H1 (cell line): ENCODE data around the gene CAMTA1. TPM values are rescaled to one million over a fixed set of nuclear protein-coding genes. Genes with fewer than 3 reads are reported as not detected.

Experiments used
- CHD7 ChIP-seq: fragments of 300-600 bp; sonication (generic); IDR thresholded peaks from 2 replicates; pipeline ENCODE4 v1.7.1; 2012; ENCODE audit warnings: low read length, moderate library complexity, mild to moderate bottlenecking, inconsistent platforms; ENCODE audit not compliant: insufficient replicate concordance
- HDAC2 ChIP-seq, 2 experiments: fragments of 300-600 bp in 1 of 2; sonication (generic) in 1 of 2; IDR thresholded peaks; 2 replicates each; pipeline ENCODE4 v1.6.1; 2011 to 2012; ENCODE audit warnings: low read depth in 2 of 2, low read length in 2 of 2, mild to moderate bottlenecking in 2 of 2, moderate library complexity in 2 of 2, borderline replicate concordance in 1 of 2, inconsistent platforms in 1 of 2
- RFX5 ChIP-seq: IDR thresholded peaks from 2 replicates; pipeline ENCODE4 v1.6.1; 2011; ENCODE audit warnings: low read depth, low read length, improper control_type of control experiment, borderline replicate concordance
- RXRA ChIP-seq: IDR thresholded peaks from 2 replicates; pipeline ENCODE4 v1.6.1; 2011; ENCODE audit warnings: low read depth, mild to moderate bottlenecking, low read length, moderate library complexity; ENCODE audit not compliant: insufficient read depth
- TEAD4 ChIP-seq: IDR thresholded peaks from 2 replicates; pipeline ENCODE4 v1.6.1; 2012; ENCODE audit warnings: low read depth, low read length, inconsistent platforms, mixed read lengths
- polyA plus RNA-seq, 7 experiments: library from polyadenylated mRNA; depleted of rRNA in 3 of 7; stranded (reverse) in 5 of 7; unstranded in 2 of 7; fragments of >200 nt in 5 of 7; fragments of 200-250 nt in 2 of 7; gene quantifications; 1 replicate in 5 of 7; 2 replicates in 1 of 7; 4 replicates in 1 of 7; pipeline versions ENCODE4 v1.2.1 to v1.2.3, GENCODE V29; 2011 to 2013; ENCODE audit warnings: missing spikeins in 2 of 7, mixed read lengths in 2 of 7
- total RNA-seq: library from RNA; stranded (reverse); fragmentation: NEBNext Ultra II Directional; extraction: Animal tissue kit (Norgen Biotek cat#: 25700); gene quantifications from 2 replicates; pipeline ENCODE4 v1.2.1, GENCODE V29; 2021
- TF ChIP-seq, protein P1 (sequence below): IDR thresholded peaks from 2 replicates; pipeline ENCODE4 v1.6.1; 2012; ENCODE audit warnings: low read length, inconsistent platforms

Gene CAMTA1
- total and polyA plus RNA-seq, 2 of the 8 experiments (the other 6 are each of a cell fraction or from before 2014, with no cell fraction given) = 65.0 to 119 TPM

- TF ChIP-seq CHD7 (no peak), TEAD4 (no peak), HDAC2 (IDR thresholded peaks at IDR 0.05; ENCODE audit: borderline replicate concordance in 1 of 2, low read depth in 2 of 2, low read length in 2 of 2) (no peak), RFX5 (no peak), RXRA (no peak)
- TF ChIP-seq, protein P1, sequence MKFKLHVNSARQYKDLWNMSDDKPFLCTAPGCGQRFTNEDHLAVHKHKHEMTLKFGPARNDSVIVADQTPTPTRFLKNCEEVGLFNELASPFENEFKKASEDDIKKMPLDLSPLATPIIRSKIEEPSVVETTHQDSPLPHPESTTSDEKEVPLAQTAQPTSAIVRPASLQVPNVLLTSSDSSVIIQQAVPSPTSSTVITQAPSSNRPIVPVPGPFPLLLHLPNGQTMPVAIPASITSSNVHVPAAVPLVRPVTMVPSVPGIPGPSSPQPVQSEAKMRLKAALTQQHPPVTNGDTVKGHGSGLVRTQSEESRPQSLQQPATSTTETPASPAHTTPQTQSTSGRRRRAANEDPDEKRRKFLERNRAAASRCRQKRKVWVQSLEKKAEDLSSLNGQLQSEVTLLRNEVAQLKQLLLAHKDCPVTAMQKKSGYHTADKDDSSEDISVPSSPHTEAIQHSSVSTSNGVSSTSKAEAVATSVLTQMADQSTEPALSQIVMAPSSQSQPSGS = no peak
These were observed 656.0 kb downstream of the CAMTA1 start (continued) for GRCh38 chr1:7441143-7441841.
